NCI-H2171 treated with DMSO at 0.1 percent for 48 hours (cell line): Measurements from ENCODE around the gene ZNF891.

Experiments used
- DNase-seq: peaks from one replicate; lab custom pipeline; 2025; lab: John Stamatoyannopoulos, UW

The ZNF891 gene

DNA sequence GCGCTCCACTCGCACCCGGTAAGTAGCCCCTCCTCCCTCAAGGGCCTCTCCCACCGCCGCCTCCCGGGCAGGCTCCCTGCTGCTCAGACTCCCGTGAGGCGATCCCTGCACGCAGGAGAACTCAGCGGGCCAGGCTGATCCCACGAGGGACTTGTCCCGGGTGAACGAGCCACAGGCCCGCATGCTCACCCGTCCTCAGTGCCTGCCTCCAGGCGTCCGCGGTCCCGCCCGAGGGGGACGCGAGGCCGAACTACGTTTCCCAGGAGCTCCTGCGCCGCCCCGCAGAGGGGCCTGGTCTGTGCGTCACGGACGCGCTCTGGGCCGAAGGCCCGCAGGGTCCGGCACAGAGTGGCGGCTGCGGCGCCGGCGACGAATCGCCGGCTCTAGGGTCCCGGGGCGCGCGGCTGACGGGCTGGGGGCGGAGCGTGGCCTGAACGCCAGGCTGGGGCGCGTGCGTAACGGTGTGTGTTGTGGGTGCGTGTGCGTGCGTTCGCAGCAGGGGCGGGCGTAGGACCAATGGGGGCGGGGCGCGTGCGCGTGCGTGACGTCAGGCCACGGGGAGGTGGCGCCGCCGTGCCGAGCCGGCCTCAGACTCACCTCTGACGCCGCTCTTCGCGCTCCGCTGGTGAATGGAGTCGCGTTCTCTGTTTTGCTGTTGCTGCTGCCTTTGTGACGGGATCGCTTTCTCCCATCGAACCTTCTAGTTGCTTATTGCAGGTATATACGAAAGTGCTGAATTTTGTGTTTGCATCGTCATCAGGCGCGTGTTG is at the start of gene ZNF891, which contains the start of gene ZNF10:
Gene ZNF891, minus strand, starts transcription at position 237 of the 770 bp plus-strand sequence. CDS start 8,356 bp downstream, outside the sequence.
Gene ZNF10, plus strand, starts transcription at position 590 of the 770 bp plus-strand sequence. CDS start 13,866 bp downstream, outside the sequence.
- DNase-seq = peak; percentile 97

- DNase-seq = no peak
Measured at GRCh38 chr12:133174901-133175300, 44.8 kb upstream of the ZNF891 start.

DNA sequence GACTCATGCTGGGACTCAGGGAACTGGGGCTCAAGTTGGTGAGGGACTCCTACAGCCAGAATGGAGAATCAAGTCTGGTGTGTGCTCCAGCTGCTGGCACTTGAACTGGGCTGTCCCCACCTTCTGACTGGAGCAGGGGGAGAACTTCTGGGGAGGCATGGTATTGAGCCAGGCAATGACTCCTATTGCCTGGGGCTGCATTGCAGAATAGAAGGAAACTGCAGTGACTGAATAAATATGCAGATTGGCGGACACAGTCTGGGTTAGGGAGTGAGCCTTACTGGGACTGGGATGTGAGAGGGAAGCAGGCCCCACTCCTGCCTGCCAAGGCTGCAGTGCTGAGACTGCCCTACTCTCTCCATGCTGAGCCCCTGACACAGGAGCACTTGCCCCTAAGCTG is 42.4 kb upstream of the ZNF891 start:
- no peak for DNase-seq

DNA sequence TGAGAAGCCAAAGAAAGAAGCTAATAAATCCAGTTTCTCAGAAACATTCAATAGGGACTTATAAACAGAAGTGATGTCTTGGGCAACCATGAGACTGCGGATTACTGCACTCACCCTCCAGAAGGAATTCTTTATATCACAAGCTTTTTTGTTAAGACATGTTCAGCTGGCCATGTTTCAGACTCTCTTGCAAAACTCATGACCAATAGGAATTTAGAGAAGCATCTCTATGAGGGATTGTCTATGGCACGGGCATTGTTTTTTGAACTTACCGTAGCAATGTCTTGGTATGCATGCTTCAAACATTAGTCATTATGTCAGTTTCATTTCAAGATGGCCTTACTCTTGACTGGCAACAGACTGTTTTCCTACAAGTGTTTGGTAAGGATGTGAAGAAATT is 35.7 kb upstream of the ZNF891 start:
- DNase-seq = no peak

GRCh38 chr12:133156125-133156690 is 26.1 kb upstream of the ZNF891 start:
- DNase-seq = no peak

GRCh38 chr12:133145981-133146380 is 15.9 kb upstream of the ZNF891 start:
- no peak for DNase-seq

- no peak for DNase-seq
Measured at GRCh38 chr12:133135747-133136146, 5.7 kb upstream of the ZNF891 start.

DNA sequence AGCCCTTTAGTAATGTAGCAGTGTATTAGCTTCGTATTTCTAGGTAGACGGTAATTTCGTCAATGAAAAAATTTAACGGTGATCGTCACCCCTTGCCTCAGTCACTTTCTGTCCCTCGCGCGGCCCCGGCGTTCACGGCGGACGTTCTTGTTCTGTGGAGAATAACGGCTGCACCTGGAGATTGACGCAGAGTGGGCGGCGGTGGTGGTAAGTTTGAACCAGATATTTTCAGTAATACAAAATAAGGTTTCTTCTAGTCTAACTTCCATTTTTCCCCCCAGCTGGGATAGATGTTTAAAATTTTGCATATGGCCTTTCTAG is 694 bp upstream of the ZNF891 start:
- peak; percentile 62 for DNase-seq

DNA sequence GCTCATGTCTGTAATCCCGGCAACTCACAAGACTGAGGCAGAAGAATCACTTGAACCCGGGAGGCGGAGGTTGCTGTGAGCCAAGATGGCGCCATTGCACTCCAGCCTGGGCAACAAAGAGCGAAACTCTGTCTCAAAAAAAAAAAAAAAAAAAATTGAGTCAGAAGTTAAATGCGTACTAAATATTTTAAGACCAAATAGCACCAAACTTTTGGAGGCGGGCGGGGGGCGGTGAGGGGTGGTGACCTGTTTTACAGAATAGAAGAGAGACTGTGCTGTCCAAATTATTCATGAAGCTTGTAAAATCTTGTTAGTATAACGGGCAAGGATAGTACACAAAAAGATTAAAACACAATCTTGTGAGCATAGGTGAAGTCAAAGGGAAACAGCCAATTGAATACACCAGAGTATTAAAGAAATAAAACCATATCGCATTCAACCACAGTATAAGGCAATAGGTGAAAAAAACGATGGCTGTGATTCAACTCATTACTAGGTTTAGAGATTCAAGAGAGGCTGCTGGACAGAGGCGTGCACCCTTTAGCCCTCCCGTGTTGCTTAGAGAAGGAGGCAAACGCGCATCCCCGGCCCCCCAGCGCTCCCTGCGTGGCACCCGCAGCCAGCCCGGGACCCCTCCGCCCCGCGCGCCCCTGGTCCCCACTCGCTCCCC is 571 bp downstream of the ZNF891 start:
- peak; percentile 63 for DNase-seq

- DNase-seq = no peak
Measured at GRCh38 chr12:133124674-133125073, 5.4 kb downstream of the ZNF891 start.

GRCh38 chr12:133120385-133121191 is 9.5 kb downstream of the ZNF891 start:
- no peak for DNase-seq

GRCh38 chr12:133108150-133108549 is 21.9 kb downstream of the ZNF891 start:
- DNase-seq = no peak

- DNase-seq = no peak
Measured at GRCh38 chr12:133107121-133107520, 23.0 kb downstream of the ZNF891 start.

DNA sequence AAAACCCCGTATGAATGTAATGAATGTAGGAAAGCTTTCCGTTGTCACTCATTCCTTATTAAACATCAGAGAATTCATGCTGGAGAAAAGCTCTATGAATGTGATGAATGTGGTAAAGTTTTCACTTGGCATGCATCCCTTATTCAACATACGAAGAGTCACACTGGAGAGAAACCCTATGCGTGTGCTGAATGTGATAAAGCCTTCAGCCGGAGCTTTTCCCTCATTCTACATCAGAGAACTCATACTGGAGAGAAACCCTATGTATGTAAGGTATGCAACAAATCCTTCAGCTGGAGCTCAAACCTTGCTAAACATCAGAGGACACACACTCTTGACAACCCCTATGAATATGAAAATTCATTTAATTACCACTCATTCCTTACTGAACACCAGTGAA is 23.8 kb downstream of the ZNF891 start:
- DNase-seq = peak; percentile 18

GRCh38 chr12:133105620-133106019 is 24.5 kb downstream of the ZNF891 start:
- DNase-seq = no peak

DNA sequence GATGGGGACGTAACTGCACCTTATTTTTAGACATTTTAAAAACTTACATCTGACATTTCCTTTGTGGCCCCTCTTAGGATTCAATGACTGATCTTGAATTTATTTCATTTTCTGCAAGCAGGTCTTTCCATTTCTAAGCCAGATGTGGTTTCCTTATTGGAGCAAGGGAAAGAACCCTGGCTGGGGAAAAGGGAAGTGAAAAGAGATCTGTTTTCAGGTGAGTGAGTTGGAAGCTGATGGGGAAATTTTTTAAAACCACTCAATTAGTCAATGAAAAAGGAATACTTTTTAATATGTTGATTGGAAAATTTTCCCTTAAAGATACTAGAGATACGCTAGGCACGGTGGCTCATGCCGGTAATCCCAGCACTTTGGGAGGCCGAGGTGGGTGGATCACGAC is 46.7 kb downstream of the ZNF891 start:
- DNase-seq = no peak

DNA sequence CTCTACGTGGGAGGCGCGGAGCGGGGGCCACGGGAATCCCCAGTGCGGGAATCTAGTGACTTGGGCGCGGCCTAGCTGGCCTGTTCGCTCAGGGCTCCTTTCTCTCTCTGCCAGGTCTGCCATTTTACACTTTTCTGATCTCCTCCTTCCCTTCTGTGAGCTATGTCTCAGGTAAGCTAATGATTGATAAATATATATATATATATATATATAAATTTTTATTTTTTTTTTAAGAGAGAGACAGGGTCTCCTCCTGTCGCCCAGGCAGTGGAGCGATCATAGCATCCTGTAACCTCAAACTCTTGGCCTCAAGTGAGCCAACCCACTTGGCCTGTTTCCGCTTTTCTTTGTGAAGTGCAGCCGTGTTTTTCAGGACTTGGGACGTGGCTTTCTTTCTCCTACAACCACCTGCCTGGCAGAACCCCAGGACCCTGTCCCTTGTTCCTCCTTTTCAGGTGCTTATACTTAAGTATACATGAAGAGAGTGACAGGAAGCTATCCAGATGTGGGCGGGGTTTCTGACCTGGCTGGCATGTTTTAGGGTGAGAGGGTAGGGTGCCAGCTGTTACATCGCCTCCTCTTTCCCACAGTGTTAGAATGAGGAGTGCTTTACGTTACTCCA is 48.8 kb downstream of the ZNF891 start:
- peak; percentile 86 for DNase-seq

DNA sequence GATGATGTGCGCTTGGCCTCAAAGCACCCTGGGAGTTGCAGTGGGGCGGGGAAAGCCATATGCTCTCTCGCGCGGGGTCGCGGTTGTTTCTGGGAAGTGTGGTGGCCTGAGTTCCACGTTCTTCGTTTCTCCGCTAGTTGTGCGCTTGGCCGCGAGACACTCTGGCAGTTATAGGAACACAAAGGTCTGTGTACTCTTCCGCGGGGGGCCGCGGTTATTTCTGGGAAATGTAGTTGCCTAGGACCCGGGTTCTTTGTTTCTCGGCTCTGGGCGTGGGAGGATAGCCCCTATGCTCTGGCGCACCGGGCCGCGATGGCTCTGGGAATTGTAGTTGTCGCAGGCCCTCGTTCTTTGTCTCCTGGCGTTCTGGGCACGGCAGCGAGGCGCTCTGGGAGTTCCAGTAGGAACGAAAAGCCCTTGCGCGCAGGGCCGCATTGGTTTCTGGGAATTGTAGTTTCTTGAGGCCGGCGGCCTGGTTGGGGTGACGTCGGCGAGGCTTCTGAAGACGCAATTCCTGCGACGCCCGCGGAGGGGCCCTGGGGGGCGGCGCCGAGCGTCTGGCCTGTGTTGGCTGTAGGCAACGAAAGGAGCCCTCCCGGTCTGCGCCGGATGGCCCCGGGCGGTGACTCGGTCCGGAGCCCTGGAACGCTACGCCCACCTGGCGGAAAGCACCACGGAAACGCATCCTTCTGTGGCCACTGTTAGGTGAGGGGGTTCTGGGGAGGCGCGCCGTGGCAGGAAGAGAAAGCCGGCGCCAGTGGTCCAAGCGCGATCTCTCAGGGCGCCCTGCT is 49.5 kb downstream of the ZNF891 start, which contains the start of gene ZNF140:
Gene ZNF140, plus strand, starts transcription at position 556 of the 791 bp plus-strand sequence. CDS start 398 bp downstream, outside the sequence.
- DNase-seq = peak; percentile 100

- DNase-seq = peak; percentile 100
Measured at GRCh38 chr12:133080026-133080367, 50.1 kb downstream of the ZNF891 start.

DNA sequence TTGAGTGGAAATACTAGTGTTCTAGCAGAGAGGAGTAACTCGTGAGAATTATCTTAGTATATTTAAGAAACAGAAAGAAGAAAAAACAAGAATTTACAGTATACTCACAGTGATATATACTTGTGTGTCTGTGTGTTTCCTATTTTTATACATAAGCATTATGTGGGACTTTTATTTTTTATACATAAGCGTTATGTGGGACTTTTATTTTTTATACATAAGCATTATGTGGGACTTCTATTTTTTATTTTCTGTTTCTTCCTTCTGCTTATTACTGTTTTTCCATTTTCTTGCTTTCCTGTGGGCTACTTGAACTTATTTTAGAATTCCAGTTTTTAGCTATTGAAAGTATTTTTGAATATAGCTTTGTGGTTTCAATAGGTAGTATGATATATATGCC is 56.2 kb downstream of the ZNF891 start:
- no peak for DNase-seq

DNA sequence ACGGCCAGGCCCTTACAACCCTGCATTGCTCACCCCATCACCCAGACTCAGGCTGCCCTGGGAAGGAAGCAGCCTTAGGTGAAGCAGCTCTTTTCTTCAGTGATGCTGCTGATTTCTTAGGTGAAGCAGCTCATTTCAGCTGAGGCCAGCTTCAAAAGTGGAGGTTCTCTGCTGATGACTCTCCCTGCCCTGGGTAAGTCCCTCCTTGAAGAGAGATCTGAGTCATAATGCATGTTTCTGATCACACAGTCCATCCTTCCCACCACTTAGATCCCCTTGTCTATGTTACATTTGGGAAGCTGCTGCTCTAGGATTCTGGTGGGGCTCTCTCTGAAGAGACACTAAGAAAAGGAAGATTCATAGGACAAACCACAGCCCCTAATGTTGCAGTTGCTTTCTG is 66.5 kb downstream of the ZNF891 start:
- DNase-seq = no peak
